ENCODE data around the gene LRRC4C. TPM values are rescaled to one million over a fixed set of nuclear protein-coding genes. Genes with fewer than 3 reads are reported as not detected.

Gene LRRC4C
- total RNA-seq, 1 experiment from 2014 or later: 0.72 TPM

- Mint-ChIP-seq H3K4me3 (no peak overlapping the region), H3K36me3 (no peaks in the 10 kb centered on the region), H3K27me3 (ENCODE audit: low read depth) (no peaks in the 10 kb centered on the region), H3K27ac (no peak overlapping the region), H3K4me1 (peaks cover 4% of the 10 kb centered on the region; the same call in 1 of the 2 replicates), H3K9me3 (no peaks in the 10 kb centered on the region)
- ChIA-PET CTCF (no interaction called here), POLR2A (no interaction called here)
- ATAC-seq: no peak
- no peak for DNase-seq (ENCODE audit: low spot score)
- TF ChIP-seq ATF6 (CRISPR knock-in tag; IDR thresholded peaks at IDR 0.05): no peak
- no peak for TF ChIP-seq PRRX2 (CRISPR knock-in tag; IDR thresholded peaks at IDR 0.05)
- TF ChIP-seq MAX (CRISPR knock-in tag; IDR thresholded peaks at IDR 0.05): no peak
- no peak for TF ChIP-seq SOX15 (CRISPR knock-in tag; IDR thresholded peaks at IDR 0.05)
- TF ChIP-seq ZMAT4 (CRISPR knock-in tag; IDR thresholded peaks at IDR 0.05): no peak
- TF ChIP-seq CTCF (IDR thresholded peaks at IDR 0.05): no peak
- no peak for TF ChIP-seq AFF4 (CRISPR knock-in tag; IDR thresholded peaks at IDR 0.05; ENCODE audit: borderline replicate concordance)
- no peak for TF ChIP-seq SP1 (CRISPR knock-in tag; conservative IDR thresholded peaks at IDR 0.05)
- TF ChIP-seq NFATC4 (CRISPR knock-in tag; IDR thresholded peaks at IDR 0.05): no peak
- TF ChIP-seq CREB1 (CRISPR knock-in tag; IDR thresholded peaks at IDR 0.05): no peak
- TF ChIP-seq HMGXB4 (CRISPR knock-in tag; IDR thresholded peaks at IDR 0.05): no peak
- no peak for TF ChIP-seq USF2 (CRISPR knock-in tag; IDR thresholded peaks at IDR 0.05)
- no peak for TF ChIP-seq RELA (CRISPR knock-in tag; IDR thresholded peaks at IDR 0.05; ENCODE audit: borderline replicate concordance)
Observed at GRCh38 chr11:41316751-41317150, 142.7 kb downstream of the LRRC4C start.

- Mint-ChIP-seq H3K36me3 (no peaks in the 10 kb centered on the region), H3K27me3 (ENCODE audit: low read depth) (no peaks in the 10 kb centered on the region), H3K9me3 (no peaks in the 10 kb centered on the region), H3K27ac (no peak overlapping the region), H3K4me1 (peaks cover 16% of the 10 kb centered on the region), H3K4me3 (no peak overlapping the region)
- DNase-seq (ENCODE audit: low spot score) (no peak), ATAC-seq (no peak)
- ChIA-PET CTCF (no interaction called here), POLR2A (no interaction called here)
- no peak for TF ChIP-seq GABPB1 (CRISPR knock-in tag; IDR thresholded peaks at IDR 0.05)
- no peak for TF ChIP-seq CBFB (CRISPR knock-in tag; IDR thresholded peaks at IDR 0.05; ENCODE audit: low read depth)
- no peak for TF ChIP-seq ZNF219 (CRISPR knock-in tag; IDR thresholded peaks at IDR 0.05; ENCODE audit: borderline replicate concordance)
Observed at GRCh38 chr11:41313226-41313625, 146.2 kb downstream of the LRRC4C start.
